GM21367 (cell line): ENCODE data around the gene TNFAIP8.

Experiments
- ATAC-seq: cut with Tn5 transposase; IDR thresholded peaks from one replicate; pipeline ENCODE4 v1.9.1; 2021; ENCODE audit not compliant: unreplicated experiment

Gene TNFAIP8

DNA sequence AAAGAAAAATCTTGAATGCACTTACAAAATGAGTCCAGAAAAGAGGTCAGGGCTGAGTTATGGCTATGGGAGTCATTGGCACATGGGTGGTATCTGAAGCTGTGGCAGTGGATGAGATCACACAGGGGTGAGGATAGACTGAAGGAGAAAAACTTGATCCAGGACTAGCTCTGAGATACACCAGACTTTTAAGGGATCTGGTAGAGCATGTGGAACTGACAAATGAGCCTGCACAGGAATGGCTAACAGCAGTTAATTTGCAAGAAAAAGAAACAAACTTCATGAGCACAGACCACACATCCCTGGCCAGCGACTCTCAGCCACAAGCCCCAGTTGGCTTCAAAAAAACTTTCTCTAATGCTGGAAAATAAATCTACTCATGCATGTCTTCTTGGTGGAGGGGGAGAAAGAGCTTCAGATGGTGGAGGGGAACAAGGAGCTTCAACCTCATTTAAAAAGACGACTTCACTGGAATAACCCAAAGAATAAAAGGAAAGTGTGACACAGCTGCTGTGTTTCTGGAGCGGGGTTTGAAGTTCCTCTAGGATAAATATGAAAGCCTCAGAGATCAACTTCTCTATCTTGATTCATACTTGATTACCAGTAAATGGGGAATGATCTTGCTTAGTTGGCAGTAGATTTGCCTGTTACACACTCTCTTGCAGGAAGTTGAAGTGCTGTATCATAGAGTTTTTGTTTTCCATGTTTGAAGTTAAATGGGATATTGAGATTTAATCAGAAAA is 33.6 kb downstream of the TNFAIP8 start:
- ATAC-seq, result no peak

DNA sequence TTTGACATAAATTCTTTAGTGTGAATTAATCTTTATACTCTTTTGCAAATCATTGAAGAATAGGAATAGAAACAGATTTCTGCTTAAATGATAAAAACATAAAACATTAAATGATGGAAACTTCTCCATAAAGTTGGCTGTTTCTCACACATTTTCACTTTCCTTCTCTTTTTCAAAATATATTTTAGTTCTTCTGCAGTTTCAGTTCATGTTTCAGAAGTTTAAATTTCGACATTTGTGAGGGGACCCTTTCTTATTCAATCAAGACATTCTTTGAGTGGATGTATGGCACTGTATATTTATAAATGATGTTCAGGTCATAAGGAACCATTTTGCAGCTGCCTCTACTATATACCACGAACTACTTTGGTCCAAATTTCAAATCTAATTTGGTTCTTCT is 34.6 kb downstream of the TNFAIP8 start:
- no peak for ATAC-seq

GRCh38 chr5:119393201-119393691 is 37.4 kb downstream of the TNFAIP8 start:
- no peak for ATAC-seq

DNA sequence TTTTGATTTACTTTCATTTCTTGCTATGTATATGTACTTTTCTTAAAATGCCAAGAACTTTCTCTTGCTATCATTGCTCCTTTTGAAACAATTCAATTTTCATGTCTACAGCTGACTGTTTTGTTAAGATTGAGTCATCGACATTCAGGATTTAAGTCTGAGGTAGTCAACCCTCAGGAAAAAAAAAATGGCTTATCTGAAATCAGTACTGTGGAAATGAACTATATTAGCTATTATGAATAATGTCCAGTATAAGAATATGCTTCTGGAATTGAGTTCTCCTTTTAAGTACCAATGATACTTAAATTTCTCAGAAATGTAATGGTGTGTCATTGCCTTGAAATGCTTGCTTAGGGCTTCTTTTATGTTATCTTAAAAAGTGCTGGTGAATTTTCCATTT is 37.9 kb downstream of the TNFAIP8 start:
- no peak for ATAC-seq

GRCh38 chr5:119395080-119395836 is 39.4 kb downstream of the TNFAIP8 start:
- ATAC-seq, result peak; percentile 45

GRCh38 chr5:119396030-119396664 is 40.3 kb downstream of the TNFAIP8 start:
- ATAC-seq, result no peak

DNA sequence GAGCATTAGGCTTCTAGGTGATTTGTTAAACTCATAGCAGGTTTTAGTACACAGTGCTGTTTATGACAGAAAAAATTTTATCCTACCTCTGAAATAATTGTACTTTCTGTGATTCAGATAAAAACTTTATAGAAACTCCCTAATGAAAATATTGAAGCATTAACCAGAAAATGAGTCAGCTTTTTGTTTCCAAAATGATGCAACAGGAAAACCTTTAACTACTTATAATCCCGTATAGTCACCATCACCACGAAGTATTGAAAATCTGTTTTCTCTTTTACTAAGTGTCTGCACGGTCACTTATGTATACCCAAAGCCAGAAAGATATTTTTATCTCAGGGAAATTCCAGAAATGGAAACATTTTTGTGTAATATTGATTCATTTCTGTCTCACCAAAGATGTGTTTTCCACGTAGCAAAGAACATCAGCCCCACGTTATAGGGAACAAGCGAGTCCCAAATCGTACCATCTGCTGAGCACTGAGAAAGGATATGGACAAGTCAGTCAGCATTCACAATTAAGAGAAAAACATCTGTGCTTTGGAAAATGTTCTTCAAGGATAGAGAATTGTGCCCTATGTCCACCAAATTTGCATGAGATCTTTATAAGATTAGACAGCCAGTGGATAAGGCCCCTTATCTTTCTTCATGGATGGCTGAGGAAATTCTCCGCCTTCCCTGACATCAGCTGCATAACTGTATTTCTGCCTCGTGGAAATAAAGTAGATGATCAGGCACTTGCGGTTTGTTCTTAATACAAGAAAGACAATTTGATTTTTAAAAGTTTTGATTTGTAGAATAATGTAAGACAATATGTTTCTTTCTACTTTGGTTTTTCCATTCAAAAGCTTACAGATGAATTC is 41.9 kb downstream of the TNFAIP8 start:
- ATAC-seq, result peak; percentile 34

DNA sequence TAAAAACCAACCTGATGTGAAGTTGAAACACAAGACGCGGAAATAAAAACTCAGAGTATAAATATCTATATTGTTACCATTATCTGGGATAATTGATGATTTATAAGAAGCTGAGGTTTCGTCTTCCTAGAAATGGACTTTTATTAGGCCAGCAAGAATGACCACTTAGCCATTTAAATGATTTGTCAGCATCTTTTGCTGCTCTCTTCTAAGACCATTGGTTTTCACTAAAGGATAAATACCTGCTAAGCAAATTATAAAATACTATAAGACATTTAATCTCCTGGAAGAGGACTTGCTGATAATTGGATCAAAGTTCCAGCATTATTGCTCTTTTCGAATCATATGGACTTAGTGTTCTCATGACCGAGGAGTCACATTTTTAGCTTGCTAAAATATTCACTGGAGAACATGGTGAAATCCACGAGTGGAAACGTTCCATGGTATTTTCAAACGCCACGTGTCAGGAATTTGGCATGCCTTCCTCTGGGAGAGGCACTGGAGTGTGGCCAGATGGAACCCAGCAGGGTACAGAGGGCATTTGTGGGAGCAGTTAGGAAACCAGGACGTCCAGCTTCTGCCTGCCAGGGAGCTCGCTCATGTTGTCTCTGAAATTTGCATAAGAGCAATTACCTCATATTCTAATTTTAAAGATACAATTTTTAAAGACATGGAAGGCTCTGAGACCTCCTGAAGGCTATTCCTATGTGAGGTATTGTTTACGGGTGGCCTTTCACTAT is 43.1 kb downstream of the TNFAIP8 start:
- no peak for ATAC-seq

DNA sequence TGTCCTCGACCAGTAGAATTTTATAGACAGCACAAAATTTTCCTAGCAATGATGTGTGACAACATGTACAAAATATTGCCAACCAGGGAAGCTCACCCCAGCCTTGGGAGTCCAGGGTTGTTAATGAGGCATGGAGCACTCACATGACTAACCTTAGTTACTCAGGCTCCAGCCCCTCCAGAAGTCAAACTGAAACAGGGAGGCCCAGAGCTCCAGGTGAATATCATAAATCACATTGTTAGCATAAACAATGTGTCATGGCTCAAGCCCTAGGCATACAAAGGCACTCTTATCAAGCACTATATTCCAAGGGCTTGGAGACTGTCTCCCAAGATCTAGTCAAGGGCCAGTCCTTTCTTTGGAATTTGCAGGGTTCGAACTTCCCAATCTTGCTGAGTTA is 44.4 kb downstream of the TNFAIP8 start:
- ATAC-seq, result no peak

DNA sequence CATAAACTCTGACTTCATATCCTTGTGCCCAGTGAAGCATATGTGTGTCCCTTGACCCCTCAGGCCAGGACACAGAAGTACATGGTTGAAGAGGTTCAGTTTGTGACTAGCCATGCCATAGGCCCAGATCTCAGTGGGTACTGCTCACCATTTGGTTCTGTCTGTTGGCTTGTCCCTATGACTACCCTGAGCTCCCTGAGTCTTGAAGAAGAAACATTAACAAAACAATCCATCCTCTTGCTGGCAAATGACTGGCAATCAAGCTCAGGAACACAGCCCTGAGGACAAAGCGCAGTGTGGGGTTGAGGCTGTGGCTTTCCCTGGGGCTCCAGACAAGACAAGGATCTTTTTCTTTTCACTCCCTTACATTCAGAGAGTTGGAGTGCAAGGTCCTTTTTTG is 46.3 kb downstream of the TNFAIP8 start:
- no peak for ATAC-seq

GRCh38 chr5:119402555-119402954 is 46.7 kb downstream of the TNFAIP8 start:
- no peak for ATAC-seq

- ATAC-seq, result no peak
Observed at GRCh38 chr5:119404033-119404432, 48.2 kb downstream of the TNFAIP8 start.

- ATAC-seq, result no peak
Observed at GRCh38 chr5:119405419-119405818, 49.6 kb downstream of the TNFAIP8 start.

GRCh38 chr5:119406551-119407110 is 50.8 kb downstream of the TNFAIP8 start:
- no peak for ATAC-seq

DNA sequence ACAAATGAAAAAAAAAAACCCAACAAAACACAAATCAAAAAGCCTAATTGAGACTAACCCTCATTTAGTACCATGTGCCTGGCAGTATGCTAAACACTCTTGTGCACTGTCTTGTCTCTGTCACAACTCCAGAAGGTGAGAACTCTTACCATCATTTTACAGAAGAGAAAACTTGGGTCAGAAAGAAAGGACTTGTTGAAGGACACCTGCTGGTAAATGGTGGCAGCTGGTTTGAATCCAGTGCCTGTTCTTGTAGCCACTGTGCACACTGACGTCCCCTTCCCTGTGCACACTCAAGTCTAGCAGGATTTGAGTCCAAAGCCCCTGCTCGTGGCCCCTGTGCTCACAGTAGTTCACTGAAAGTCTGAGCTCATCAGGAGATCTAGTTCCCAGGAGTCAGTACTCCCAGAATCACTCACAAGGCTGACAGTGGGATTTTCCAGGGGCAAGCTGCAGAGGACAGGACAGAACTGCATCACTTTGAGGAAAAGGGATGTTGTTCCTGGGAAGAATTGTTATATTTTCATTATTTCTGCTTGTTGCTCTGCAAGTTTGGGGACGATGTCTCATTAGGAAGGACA is 53.5 kb downstream of the TNFAIP8 start:
- ATAC-seq, result no peak

- ATAC-seq, result no peak
Observed at GRCh38 chr5:119410448-119411159, 54.8 kb downstream of the TNFAIP8 start.

GRCh38 chr5:119411361-119412278 is 55.8 kb downstream of the TNFAIP8 start:
- ATAC-seq, result peak; percentile 69
